GM21619 (cell line): Measurements from ENCODE around the gene ARMS2.

Experiments
- ATAC-seq: cut with Tn5 transposase; IDR thresholded peaks from one replicate; pipeline ENCODE4 v1.9.1; 2021; ENCODE audit not compliant: unreplicated experiment

ARMS2 gene, protein sequence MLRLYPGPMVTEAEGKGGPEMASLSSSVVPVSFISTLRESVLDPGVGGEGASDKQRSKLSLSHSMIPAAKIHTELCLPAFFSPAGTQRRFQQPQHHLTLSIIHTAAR

DNA sequence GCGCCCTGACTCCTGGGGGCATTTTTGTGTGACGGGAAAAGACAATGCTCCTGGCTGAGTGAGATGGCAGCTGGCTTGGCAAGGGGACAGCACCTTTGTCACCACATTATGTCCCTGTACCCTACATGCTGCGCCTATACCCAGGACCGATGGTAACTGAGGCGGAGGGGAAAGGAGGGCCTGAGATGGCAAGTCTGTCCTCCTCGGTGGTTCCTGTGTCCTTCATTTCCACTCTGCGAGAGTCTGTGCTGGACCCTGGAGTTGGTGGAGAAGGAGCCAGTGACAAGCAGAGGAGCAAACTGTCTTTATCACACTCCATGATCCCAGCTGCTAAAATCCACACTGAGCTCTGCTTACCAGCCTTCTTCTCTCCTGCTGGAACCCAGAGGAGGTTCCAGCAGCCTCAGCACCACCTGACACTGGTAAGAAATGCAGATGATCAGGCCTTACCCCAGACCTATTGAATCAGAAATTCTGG lies at the start of gene ARMS2:
Gene ARMS2, plus strand, starts transcription at position 51 of the 478 bp plus-strand sequence. Its CDS starts 75 bp downstream, at position 126.
- no peak for ATAC-seq

DNA sequence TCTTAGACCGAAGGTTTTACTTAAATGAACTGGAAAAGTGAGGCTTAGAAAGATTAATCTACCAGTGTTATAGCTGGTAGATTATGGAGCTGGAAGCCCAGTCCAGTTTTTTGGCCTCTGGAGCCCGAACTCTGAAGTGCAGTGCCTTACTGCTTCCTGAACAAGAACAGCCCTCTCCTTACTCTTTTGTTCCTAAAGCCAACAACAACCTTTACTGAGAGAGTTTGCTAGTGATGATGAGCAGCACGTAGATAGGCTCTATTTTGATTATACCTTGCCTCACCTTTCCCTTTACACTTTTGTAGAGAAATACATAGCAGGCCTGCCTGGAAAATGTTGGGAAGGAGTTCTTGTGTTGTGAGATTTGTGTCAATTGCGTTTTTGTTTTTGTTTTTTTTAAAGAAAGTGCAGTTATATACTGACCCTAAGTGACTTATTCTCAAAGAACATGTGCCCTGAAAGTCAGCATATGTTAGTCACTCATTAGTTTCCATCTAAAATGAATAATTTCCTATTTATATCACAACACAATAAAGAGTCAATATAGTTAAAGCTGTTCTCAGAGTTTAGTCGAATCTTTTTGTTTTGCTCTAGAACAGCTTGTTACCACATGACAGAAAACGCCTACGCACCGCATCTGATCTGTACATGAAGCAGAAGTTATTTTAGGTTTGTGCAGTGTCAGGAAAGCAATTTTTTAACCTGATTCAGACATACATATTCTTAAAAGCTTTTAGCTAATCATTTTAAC lies 46.9 kb upstream of the ARMS2 start:
- no peak for ATAC-seq

DNA sequence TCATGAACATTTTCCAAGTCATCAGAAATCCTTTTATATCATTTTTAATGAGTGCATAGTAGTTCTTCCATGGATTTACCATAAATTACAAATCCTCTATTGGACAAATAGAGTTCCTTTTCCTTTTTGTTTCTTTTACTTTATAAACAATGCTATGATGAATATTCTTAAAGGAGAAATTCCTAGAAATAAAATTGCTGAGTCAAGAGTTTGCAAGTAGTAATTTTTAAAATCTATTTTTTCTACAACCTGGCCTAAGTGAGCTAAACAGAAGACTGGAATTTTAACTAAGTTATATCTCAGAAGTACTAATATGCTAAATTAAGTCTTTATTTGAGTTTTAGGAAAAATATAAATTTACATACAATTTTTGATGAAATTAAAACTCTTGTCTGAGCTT lies 41.1 kb upstream of the ARMS2 start:
- no peak for ATAC-seq

DNA sequence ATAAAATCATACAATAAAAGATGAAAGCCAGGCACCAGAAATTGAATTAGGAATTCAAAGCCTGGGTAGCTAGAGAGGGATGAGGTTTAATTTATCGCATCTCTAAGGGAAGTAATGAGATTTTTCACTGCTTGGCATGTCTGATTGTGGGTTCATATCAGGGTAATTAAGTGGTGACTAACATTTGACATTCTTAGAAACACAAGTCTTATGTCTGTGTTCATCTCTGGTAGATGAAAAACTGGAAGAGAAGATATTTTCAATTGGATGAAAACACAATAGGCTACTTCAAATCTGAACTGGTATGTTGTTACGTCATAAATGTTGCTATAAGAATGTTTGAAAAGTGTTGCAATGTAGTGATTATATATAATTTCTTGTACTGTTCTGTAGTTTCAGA lies 36.8 kb upstream of the ARMS2 start:
- ATAC-seq, result no peak

DNA sequence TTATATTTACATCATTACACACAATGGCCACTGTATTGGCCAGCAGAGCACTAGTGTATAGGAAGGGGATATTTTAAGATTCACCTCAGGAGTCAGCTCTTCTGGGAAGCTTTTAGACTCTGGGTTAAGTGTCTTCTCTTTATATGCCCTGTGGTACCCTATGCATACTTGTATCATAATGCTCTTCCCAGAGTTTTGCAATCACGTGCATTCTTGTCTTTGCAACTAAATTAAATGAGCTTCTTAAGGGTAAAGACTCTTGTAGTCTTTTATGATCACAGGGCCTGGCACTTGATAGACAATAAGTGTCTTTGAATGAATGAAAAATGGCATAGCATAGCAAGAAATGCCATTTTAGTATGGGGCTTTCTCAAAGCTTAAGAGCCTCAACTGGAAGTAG lies 35.4 kb upstream of the ARMS2 start:
- ATAC-seq, result no peak

DNA sequence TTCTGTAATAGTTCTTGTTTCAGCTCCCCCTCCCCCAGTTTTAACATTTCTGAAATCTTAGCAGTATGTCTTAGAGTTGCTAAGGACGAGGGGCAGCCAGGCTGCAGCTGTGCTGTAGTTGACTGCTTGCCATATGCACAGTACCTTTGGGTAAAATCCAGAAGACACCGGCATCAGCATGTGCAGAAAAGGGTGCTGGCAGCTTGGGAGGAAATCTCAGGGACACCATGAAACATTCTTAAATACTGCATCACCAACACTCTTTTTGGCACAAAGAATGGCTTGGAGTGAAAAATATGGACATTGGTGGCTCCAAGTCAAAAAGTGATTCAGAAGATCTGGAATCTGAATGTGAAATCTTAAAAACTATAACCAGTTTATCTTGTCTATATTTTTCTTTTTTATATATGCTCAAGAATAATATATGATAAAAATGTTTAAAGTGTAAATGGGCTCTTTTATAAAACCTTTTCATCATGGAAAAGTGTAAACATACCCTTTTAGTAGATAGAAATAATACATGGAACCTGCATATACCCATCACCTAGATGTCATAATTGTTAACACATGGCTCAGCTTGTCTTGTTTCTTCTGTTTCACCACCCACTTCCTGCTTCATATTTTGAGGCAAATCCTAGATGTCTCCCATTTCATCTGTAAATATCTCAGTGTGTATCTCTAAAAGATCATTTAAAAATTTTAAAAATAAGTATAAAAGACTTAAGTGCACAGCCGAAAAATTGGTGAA lies 34.4 kb upstream of the ARMS2 start:
- ATAC-seq, result no peak

DNA sequence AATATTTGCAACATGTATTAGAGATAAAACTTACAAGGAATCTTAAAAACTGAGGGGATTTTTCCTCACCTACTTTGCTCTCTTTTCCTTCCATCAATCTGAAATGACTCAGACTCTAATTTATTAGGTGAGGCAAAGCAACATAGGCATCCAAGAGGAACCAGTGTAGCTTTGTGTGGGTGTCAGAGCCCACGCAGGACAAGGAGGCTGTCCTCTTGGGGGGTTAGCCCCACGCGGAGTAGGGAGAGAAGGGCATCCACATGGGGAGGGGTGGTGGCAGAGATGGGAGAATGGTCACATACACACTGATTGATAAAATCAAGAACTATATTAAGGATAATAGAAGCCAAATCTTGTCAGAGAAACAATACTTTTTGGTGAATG lies 33.8 kb upstream of the ARMS2 start:
- no peak for ATAC-seq

DNA sequence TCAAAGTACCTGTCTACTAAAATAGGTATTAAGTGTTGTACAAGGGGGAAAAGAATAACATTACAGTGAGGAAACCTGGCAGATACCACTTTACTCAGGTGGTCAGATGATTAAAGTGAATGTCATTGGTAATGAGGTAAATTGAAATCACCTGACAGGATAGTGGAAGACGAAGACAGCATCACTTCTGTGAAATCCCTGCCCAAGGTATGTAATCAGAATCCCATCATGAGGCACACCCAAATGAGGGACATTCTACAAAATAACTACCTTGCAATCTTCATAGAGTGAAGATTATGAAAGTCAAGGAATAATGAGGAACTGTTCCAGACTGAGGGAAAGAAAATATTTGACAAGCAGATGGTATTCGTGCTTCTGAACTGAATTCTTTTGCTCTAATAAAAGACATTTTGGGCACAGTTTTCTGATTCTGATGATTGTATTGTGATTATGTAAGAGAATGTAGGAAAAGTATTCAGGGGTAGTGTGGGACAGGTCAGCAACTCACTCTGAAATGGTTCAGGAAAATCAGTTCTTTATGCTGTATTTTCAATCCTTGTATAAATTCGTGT lies 33.3 kb upstream of the ARMS2 start:
- ATAC-seq, result no peak

DNA sequence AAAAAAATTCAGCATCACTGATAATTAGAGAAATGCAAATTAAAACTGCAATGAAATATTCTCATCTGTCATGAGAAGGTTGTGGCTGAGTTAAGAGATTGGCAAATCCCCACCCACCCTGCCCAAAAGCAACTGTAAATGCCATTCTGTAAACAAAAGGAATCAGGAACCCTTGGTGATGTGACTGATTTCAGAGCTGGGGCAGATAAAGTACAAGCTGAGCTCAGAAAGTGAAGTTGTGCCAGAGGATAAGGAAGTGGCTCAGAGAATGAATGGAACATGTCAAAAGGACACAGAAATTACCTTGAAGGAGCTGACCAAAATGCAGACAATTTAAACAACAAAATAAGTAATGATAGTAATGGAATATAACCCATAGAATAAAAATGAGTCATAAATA lies 32.7 kb upstream of the ARMS2 start:
- ATAC-seq, result no peak

DNA sequence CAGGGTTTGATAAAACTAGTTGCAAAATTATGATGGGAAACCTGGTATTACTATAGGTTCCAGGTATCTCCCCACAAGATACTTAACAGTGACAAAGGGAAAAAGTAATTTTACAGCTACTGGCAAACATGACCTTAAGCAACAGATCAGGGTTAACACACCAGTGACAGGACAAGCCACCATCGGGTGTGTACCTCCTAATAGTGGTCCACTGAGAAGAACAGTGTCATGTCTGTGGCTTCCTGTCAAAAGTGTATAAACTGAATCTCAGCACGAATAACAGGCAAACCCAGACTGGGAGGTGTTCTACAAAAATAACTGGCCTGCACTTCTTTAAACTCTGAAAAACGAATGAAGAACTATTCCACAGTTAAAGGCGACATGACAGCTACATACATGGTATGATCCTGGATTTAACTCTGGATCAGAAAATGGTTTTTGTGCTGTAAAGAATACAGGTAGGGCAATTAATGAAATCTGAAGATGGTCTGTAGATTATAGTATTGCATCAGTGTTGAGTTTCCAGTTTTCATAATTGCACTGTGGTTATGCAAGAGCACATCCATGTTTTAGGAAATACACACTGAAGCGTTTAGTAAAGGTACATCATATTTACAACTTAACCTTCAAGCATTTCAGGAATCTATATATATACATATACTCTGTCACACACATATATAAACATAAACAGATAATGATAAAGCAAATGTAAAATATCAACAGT lies 32.0 kb upstream of the ARMS2 start:
- no peak for ATAC-seq

DNA sequence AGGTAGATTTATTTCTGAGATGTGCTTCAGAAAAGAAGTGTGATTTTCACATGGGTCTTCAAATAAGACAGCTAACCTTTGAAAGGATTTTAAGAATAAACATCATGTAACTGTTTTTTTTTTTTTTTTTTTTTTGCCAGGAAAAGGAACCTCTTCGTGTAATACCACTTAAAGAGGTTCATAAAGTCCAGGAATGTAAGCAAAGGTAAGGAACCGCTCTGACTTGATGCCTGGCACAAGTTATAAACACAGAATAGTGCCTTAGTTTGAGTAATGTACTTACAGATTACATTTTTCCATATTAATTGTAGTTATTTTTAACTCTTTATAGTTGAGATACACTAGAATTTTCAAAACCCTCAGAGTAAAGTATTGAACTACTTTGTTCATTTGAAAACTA lies 30.4 kb upstream of the ARMS2 start:
- ATAC-seq, result no peak

DNA sequence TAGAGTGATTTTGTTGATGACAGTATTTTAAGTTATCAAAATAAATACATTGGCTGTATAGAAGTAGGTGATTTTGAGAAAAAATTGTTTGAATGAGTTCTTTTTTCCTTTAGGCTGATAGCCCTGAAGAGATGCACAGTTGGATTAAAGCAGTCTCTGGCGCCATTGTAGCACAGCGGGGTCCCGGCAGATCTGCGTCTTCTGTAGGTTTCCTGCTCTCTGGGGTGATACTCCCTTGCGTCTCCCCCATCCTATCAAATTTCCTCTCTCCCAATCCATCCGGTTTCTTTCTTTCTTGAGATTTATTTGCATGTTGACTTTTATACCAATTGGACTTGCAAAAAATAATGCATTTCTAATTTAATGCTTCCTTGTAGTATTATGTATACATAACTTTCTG lies 27.6 kb upstream of the ARMS2 start:
- no peak for ATAC-seq

DNA sequence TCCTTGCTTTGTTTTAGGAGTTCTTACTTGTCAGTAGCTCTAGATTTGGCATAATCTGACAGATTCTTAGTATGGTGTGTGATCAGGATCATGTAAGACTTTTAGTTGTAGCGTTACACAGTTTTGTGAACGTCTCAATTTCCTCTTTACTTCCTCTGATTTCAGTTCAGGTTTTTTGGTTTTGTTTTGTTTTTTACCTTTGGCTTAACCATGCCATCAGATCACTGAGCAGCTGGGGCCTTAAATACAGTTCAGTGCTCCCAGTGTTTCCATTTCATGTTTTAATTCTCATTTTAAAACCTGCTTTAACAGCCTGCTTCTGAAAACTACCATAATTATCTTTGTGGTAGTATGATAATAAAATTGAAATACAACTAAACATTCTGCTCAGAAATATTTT lies 27.2 kb upstream of the ARMS2 start:
- ATAC-seq, result no peak

DNA sequence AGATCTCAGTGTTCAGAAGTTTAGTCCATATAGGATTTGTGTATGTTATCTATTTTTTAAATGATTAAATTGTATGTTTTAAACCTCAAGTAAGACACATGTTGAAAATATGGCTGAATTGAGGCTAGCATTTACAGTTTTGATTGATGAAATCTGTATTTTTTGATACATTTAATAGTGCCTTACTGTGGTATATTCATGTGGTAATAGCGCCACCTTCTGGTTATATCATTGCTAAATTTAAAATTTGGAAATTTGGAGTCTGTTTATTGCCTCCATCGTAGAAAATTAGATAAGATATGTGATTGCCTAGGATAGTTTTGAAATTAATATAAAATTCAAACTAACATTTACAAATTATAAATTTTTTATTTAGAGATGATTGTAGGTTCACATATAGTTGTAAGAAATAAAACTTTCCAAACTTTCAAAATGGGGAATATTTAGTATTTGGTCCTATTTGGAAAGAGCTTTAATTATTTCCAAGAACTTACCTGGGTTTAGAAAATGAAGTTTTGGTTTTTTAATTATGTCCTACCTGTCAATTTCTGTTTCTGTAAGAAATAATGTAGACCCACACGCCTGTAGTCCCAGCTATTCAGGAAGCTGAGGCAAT lies 19.1 kb upstream of the ARMS2 start:
- ATAC-seq, result no peak

DNA sequence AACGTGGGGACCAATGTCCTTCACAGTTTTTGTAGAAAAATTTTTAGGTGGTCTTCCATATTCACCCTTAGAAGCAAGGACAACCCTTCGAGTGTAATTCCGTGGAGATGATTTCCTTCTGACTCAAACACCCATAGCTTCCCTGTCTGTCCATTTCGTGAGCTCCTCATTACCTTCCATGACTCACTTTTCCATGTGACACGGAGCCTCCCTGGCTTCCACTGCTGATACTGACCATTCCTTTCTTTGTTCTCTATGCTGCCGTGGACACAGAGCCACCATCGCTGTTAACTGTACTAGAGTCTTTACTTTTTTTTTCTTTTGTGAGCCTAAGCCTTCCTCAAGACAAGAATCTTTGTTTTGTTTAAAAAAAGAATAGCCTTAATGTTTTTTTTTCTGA lies 12.5 kb upstream of the ARMS2 start:
- ATAC-seq, result no peak

DNA sequence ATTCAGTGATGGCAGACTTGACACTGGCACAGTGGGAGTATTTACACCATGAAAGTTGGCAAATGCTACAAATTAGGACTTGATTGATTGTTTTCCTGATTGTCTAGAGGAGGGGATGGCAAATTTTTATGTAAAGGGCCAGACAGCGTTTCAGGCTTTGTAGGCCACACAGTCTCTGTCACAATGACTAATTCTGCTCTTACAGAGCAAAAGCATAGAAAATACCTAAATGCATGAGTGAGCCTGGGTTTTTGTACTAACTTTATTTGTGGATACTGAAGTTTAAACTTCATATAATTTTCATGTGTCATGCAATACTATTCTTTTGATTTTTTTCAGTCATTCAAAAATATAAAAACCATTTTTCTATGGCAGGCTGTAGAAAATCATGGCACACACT lies 9.0 kb upstream of the ARMS2 start:
- ATAC-seq, result no peak

DNA sequence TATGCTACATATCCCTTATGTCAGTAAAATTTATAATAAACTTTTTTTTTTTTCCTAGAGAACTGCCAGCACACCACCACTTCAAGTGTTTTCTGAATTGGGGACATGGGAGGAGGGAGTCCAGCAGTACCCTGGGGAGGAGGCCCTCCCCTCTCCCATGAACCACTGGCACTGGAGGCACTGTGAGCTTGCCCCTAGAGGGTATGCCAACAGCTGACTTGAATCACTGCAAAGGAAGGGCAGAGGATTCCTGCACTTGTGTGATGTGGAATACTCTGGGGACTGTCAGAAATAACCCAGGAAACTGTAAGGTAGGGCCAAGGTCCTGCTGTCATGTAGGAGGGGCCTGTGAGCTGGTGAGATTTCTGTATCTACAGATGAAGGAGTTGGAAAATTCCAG lies 8.5 kb upstream of the ARMS2 start:
- no peak for ATAC-seq

DNA sequence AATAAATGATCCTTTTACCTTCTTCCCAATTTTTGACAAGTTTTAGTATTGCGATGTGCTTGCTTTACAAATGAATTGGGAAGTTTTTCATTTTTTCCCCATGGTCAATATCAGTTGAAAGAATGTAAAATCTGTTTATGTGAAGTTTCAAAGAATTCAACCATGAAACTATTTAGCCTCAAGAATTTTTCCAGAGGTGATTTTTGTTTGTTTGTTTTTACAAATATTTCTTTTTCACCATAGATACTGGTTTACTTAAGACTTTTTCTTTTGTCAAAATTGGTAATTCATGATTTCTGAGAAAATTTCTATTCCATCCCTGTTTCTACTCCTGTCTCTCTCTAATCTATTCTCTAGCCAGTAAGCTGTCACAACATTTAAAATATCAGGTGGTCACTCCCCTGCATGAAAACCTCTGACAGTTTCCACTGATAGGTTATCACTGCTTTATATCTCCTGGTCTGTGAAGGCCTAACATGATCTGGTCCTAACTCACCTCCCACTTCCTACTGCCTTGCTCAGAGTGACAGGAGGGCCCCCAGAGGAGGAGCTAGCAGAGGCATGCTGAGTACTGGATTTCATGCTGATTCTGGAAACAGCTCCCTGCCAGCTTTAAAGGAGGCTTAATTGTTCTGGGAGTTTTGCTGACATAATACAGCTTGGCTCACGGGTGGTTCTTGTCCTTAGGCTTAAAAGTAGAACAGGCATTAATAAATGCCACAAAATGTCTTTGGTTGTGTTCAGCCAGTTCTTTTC lies 7.6 kb upstream of the ARMS2 start:
- ATAC-seq, result no peak

DNA sequence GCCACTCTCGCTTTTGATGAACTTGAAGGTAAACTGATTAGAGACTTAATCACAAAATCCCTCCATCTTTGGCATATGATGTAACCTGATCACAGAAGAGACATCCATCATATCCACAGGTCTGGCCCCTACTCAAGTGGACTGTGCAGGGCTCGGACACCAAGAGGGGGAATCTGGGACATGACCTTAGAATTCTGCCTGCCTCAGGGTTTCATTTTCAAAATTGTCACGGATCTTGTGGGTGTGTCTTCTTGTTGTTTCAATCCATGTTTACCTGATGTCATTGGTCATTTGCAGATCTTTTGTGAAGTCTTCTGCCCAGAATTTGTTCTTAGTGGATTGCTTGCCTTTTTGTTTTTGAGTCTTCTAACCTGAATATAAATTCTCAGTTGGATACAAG lies 5.9 kb upstream of the ARMS2 start:
- no peak for ATAC-seq

DNA sequence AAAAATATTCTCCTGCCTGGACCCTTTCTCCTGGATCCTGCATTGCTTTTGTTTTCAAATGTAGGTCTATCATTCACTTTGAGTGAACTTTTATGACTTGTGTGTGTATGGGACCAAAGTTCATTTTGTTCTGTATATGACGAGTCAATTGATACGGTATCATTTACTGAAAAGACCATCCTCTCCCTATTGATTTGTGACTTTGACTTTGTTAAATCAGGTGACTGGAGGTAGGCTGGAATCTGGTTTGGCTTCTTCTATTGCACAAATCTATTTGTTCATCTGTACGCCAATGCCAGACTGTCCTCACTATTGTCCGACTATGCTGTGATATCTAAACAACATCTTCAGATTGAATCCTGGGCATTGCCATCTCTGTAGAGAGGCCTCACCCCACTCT lies 5.3 kb upstream of the ARMS2 start:
- no peak for ATAC-seq
